ENCODE measurements around the gene SLC25A41. TPM values are rescaled to one million over a fixed set of nuclear protein-coding genes. Genes with fewer than 3 reads are reported as not detected.

Gene SLC25A41
- total and polyA plus RNA-seq, 2 of the 8 experiments (the other 6 are each of a cell fraction or from before 2014, with no cell fraction given), result 0.50 TPM; not detected in 1

DNA sequence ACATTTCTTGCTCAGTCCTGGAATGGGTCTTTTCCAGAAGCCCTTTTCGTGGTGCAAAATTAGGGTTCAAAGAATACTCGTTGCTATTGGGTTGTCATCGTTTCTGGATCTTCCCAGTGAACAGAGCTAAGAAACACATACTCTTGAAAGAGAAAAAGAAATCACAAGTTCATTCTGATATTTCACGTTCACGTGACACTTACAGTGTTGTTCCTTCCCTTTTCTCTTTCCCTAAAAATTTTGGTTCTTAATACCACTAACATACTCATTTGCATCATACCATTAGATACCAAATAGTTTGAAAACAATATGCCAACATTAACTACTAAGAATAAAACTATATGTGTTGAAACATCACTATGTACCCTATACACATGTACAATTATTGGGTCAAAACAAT lies 27.2 kb downstream of the SLC25A41 start:
- ChIA-PET POLR2A (ENCODE audit: partially characterized antibody) (no interaction called here), CTCF (ENCODE audit: partially characterized antibody) (interaction anchor here (0.6 kb wide), 3 partner anchors 32 to 242 kb away, joined by 3 read pairs; no protein-coding TSS in a partner anchor)
- no peaks in the 10 kb centered on the region for H3K27me3 ChIP-seq (replicated peaks in 1 of 4; ENCODE audit: control insufficient read depth in 3 of 4, extremely low read depth in 1 of 4, insufficient read depth in 3 of 4, low read length in 3 of 4)
- no peaks in the 10 kb centered on the region for H3K36me3 ChIP-seq (ENCODE audit: control insufficient read depth in 2 of 4, insufficient read depth in 4 of 4, low read length in 3 of 4)
- 78% methylated on average over 5 of the region's 5 CpGs; no CpG with 5 or more reads in 1 of the 2 experiments for WGBS, 2 experiments (ENCODE audit: extremely low coverage in 1 of 2, insufficient coverage in 1 of 2, insufficient read length in 1 of 2, insufficient replicate concordance in 2 of 2, low coverage in 1 of 2, low lambda C conversion rate in 2 of 2, missing lambda C conversion rate in 1 of 2)
- no peak overlapping the region for H3K4me3 ChIP-seq (ENCODE audit: extremely low read depth in 1 of 4, insufficient read depth in 2 of 4, low read depth in 3 of 4, low read length in 4 of 4)
- no peaks in the 10 kb centered on the region for H3K23me2 ChIP-seq (ENCODE audit: low read depth, low read length)
- H2BK5ac ChIP-seq (ENCODE audit: low read depth, low read length), result no peak overlapping the region
- DNase-seq (ENCODE audit: low read depth in 1 of 2, low spot score in 2 of 2) (no peak), FAIRE-seq (no peak)
- H4K20me1 ChIP-seq (replicated peaks in 1 of 2; ENCODE audit: control insufficient read depth in 1 of 2, insufficient read depth in 2 of 2, low read length in 2 of 2), result no peaks in the 10 kb centered on the region
- no peak overlapping the region for H3K9ac ChIP-seq (replicated peaks in 1 of 4; ENCODE audit: extremely low read depth in 1 of 4, low read depth in 3 of 4, low read length in 3 of 4)
- no peak overlapping the region for H2BK120ac ChIP-seq (replicated peaks; ENCODE audit: low read depth, low read length)
- no peak overlapping the region for H2BK15ac ChIP-seq (ENCODE audit: low read length)
- no peak overlapping the region for H3K27ac ChIP-seq (ENCODE audit: low read depth, low read length)
- H4K5ac ChIP-seq (ENCODE audit: insufficient read length, low read depth, low read length), result no peak overlapping the region
- H2AFZ ChIP-seq (ENCODE audit: low read length), result no peak overlapping the region
- no peak overlapping the region for H4K8ac ChIP-seq (ENCODE audit: extremely low read depth, insufficient read depth, low read length)
- H2BK20ac ChIP-seq (ENCODE audit: low read length), result no peak overlapping the region
- no peaks in the 10 kb centered on the region for H3K79me2 ChIP-seq (ENCODE audit: control insufficient read depth in 1 of 2, insufficient read depth in 2 of 2, low read length in 2 of 2)
- no peak overlapping the region for H3K18ac ChIP-seq (ENCODE audit: extremely low read depth, low read length)
- H3K9me3 ChIP-seq (ENCODE audit: insufficient read depth in 2 of 2, low read depth in 1 of 2, low read length in 1 of 2), result no peaks in the 10 kb centered on the region
- no peak overlapping the region for H3K23ac ChIP-seq (ENCODE audit: insufficient read length)
- TF ChIP-seq RFX5 (IDR thresholded peaks at IDR 0.05; ENCODE audit: borderline replicate concordance, low read depth, low read length), result no peak
- no peak for TF ChIP-seq TCF12 (IDR thresholded peaks at IDR 0.05; ENCODE audit: low read depth, low read length)
- TF ChIP-seq CBX5 (IDR thresholded peaks at IDR 0.05; ENCODE audit: low read depth, low read length), result no peak
- no peak for TF ChIP-seq RBBP5 (IDR thresholded peaks at IDR 0.05; ENCODE audit: borderline replicate concordance, low read depth, low read length)
- TF ChIP-seq MAFK (IDR thresholded peaks at IDR 0.05; ENCODE audit: low read depth, low read length), result no peak
- no peak for TF ChIP-seq POU5F1 (IDR thresholded peaks at IDR 0.05; ENCODE audit: low read depth, low read length)
- TF ChIP-seq SIN3A (conservative IDR thresholded peaks at IDR 0.05 in 1 of 2, IDR thresholded peaks at IDR 0.05 in 1 of 2; ENCODE audit: low read depth in 1 of 2, low read length in 2 of 2), result no peak
- no peak for TF ChIP-seq GTF2F1 (IDR thresholded peaks at IDR 0.05; ENCODE audit: borderline replicate concordance, low read depth, low read length)
- no peak for TF ChIP-seq PHF8 (conservative IDR thresholded peaks at IDR 0.05; ENCODE audit: low read depth, low read length)
- TF ChIP-seq, protein P1, sequence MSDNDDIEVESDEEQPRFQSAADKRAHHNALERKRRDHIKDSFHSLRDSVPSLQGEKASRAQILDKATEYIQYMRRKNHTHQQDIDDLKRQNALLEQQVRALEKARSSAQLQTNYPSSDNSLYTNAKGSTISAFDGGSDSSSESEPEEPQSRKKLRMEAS (IDR thresholded peaks at IDR 0.05), result no peak
- no peak for TF ChIP-seq SP1 (IDR thresholded peaks at IDR 0.05; ENCODE audit: low read depth, low read length)
- TF ChIP-seq TBP (IDR thresholded peaks at IDR 0.05; ENCODE audit: low read depth, low read length), result no peak
- no peak for TF ChIP-seq RAD21 (IDR thresholded peaks at IDR 0.05 in 1 of 2, conservative IDR thresholded peaks at IDR 0.05 in 1 of 2; ENCODE audit: low read depth in 2 of 2, low read length in 2 of 2)
- no peak for TF ChIP-seq SAP30 (IDR thresholded peaks at IDR 0.05; ENCODE audit: insufficient read depth, insufficient replicate concordance, low read length)
- H3K4me2 ChIP-seq (ENCODE audit: insufficient read depth in 1 of 2, low read depth in 2 of 2, low read length in 2 of 2), result no peak overlapping the region
- H4K91ac ChIP-seq (replicated peaks; ENCODE audit: insufficient read length, low read length), result no peak overlapping the region
- H3K4ac ChIP-seq (replicated peaks; ENCODE audit: insufficient read length, low read depth, low read length), result no peak overlapping the region
- H3K14ac ChIP-seq (ENCODE audit: insufficient read length), result no peak overlapping the region
- no peaks in the 10 kb centered on the region for H3K79me1 ChIP-seq (ENCODE audit: low read depth, low read length)
- H2AK5ac ChIP-seq (ENCODE audit: low read depth, low read length), result no peak overlapping the region
- no peaks in the 10 kb centered on the region for H3K4me1 ChIP-seq (replicated peaks in 1 of 4; ENCODE audit: control insufficient read depth in 3 of 4, insufficient read depth in 4 of 4, low read length in 3 of 4)
- H3K56ac ChIP-seq (replicated peaks; ENCODE audit: insufficient read length, low read depth, low read length), result no peak overlapping the region
- no peak overlapping the region for H2BK12ac ChIP-seq (ENCODE audit: low read depth, low read length)

Data from H1 (cell line).